HG03159 (cell line): Measurements from ENCODE around the gene LRRC8E.
"Not testable (repeated sequence)": the region's sequence is repeated elsewhere in the genome, so short reads cannot be mapped to it uniquely, and the experiment has no call there.

Source experiments
- ATAC-seq: cut with Tn5 transposase; IDR thresholded peaks from one replicate; pipeline ENCODE4 v1.9.1; 2021; ENCODE audit warnings: mild to moderate bottlenecking, moderate library complexity; ENCODE audit not compliant: unreplicated experiment

The LRRC8E gene

GRCh38 chr19:7883796-7884570 lies 4.3 kb upstream of the LRRC8E start:
- ATAC-seq: no peak

GRCh38 chr19:7885818-7886217 lies 2.5 kb upstream of the LRRC8E start:
- no peak for ATAC-seq

GRCh38 chr19:7887408-7888144 lies 734 bp upstream of the LRRC8E start:
- ATAC-seq: no peak

- ATAC-seq: no peak
Measured at GRCh38 chr19:7888826-7889217, 512 bp downstream of the LRRC8E start.

- ATAC-seq: not testable (repeated sequence)
Measured at GRCh38 chr19:7893362-7894101, 5.2 kb downstream of the LRRC8E start.

- no peak for ATAC-seq
Measured at GRCh38 chr19:7894612-7895309, 6.5 kb downstream of the LRRC8E start.

- ATAC-seq: no peak
Measured at GRCh38 chr19:7895565-7895964, 7.3 kb downstream of the LRRC8E start.

GRCh38 chr19:7897292-7897691 lies 9.0 kb downstream of the LRRC8E start:
- ATAC-seq: no peak

- no peak for ATAC-seq
Measured at GRCh38 chr19:7898967-7899366, 10.7 kb downstream of the LRRC8E start.

- ATAC-seq: no peak
Measured at GRCh38 chr19:7899751-7900378, 11.6 kb downstream of the LRRC8E start.

- ATAC-seq: no peak
Measured at GRCh38 chr19:7900401-7900870, 12.1 kb downstream of the LRRC8E start.

GRCh38 chr19:7900931-7901330 lies 12.6 kb downstream of the LRRC8E start:
- no peak for ATAC-seq

GRCh38 chr19:7901337-7901736 lies 13.0 kb downstream of the LRRC8E start:
- no peak for ATAC-seq

GRCh38 chr19:7902796-7903243 lies 14.5 kb downstream of the LRRC8E start:
- ATAC-seq: peak; percentile 2

GRCh38 chr19:7903244-7904073 lies 15.1 kb downstream of the LRRC8E start, which contains the start of gene MAP2K7:
TSS of gene MAP2K7 (plus strand) at chr19:7903877. CDS start at chr19:7903945, 68 bp downstream.
- ATAC-seq: peak; percentile 79

- ATAC-seq: peak; percentile 37
Measured at GRCh38 chr19:7904074-7905020, 16.0 kb downstream of the LRRC8E start.

- ATAC-seq: no peak
Measured at GRCh38 chr19:7905268-7905667, 17.0 kb downstream of the LRRC8E start.

- no peak for ATAC-seq
Measured at GRCh38 chr19:7905859-7906258, 17.5 kb downstream of the LRRC8E start.
